Effector memory CD8-positive, alpha-beta T cell (primary cell): Measurements from ENCODE around the gene ARHGAP10.
A peak's percentile ranks its signal among the peaks of the same experiment; 100 is the strongest.
"Not testable (repeated sequence)": the region's sequence is repeated elsewhere in the genome, so short reads cannot be mapped to it uniquely, and the experiment has no call there.

ENCODE experiments used
- ATAC-seq: fragments of 150-1000 bp; cut with Tn5 transposase; replicated peaks from 2 replicates; pipeline ENCODE4 v1.10.0; 2021; ENCODE audit warnings: mild to moderate bottlenecking, moderate library complexity
- DNase-seq, 3 experiments: peaks; one replicate each; pipeline ENCODE4 v3.0.0; 2021
- H3K27ac Mint-ChIP-seq, 2 donors: one replicate each; pipeline ENCODE4 v1.8.0; 2022; ENCODE audit warnings: mild to moderate bottlenecking in 2 of 2, mixed read lengths in 2 of 2, moderate library complexity in 2 of 2
- H3K27me3 Mint-ChIP-seq, 2 donors: one replicate each; pipeline ENCODE4 v1.8.0; 2022; ENCODE audit warnings: mixed read lengths in 2 of 2
- H3K36me3 Mint-ChIP-seq: one replicate; pipeline ENCODE4 v1.8.0; 2022; ENCODE audit warnings: mild to moderate bottlenecking, moderate library complexity, mixed read lengths; ENCODE audit not compliant: insufficient read depth
- H3K4me1 Mint-ChIP-seq, 2 donors: one replicate each; pipeline ENCODE4 v1.8.0; 2022; ENCODE audit warnings: low read depth in 2 of 2, mixed read lengths in 2 of 2
- H3K4me3 Mint-ChIP-seq, 2 donors: one replicate each; pipeline ENCODE4 v1.8.0; 2022; ENCODE audit warnings: mild to moderate bottlenecking in 2 of 2, mixed read lengths in 2 of 2, moderate library complexity in 2 of 2
- H3K9me3 Mint-ChIP-seq, 2 donors: one replicate each; pipeline ENCODE4 v1.8.0; 2022; ENCODE audit warnings: mixed read lengths in 2 of 2

Gene ARHGAP10

DNA sequence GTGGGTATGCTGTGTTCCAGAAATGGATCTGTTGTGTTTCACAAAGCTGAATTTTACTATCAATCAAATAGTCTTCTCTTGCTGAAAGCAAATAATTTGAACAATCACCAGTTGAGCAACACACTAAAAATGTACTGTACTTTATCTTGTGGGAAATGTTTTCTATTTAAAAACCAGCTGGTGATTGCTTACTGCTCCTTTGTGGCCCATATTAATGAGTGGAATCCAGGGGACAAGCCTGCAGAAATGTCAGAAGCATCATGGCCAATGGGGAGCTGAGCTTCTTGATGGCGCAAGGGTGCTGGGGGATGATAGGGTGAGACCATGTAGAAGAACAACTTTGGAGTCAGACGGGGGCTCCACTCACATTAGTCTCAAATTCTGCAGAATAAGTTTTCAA is 346.2 kb downstream of the ARHGAP10 start:
- peak overlapping the region in 1 of 2 donors; percentile 6 for H3K27ac Mint-ChIP-seq
- H3K36me3 Mint-ChIP-seq: peaks cover 18% of the 10 kb centered on the region
- ATAC-seq (no peak), DNase-seq (no peak)
- no peak overlapping the region for H3K4me3 Mint-ChIP-seq
- H3K9me3 Mint-ChIP-seq: peaks cover 8 to 9% of the 10 kb centered on the region in 2 donors
- H3K27me3 Mint-ChIP-seq: no peaks in the 10 kb centered on the region
- H3K4me1 Mint-ChIP-seq: peaks cover 0 to 3% of the 10 kb centered on the region in 2 donors

DNA sequence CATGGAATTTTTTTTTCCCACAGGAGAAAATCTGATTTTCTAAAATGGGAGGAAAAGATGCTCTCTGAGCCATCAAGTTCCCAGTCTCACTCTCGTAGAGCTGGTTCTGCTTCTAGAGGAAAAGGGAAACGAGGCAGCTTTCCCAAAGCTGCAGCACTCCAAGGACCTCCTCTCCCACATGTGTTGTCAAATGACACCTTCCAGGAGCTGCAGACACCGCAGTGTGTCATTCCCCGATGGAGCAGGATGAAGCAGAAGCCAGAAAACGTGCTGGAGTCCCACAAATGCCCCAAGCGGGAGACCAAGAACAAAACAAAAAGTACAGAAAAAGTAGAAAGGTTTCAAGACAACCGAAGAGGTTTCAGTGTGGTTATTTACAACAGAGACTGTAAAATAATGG is 348.1 kb downstream of the ARHGAP10 start:
- Mint-ChIP-seq H3K4me3 (no peak overlapping the region), H3K27me3 (no peaks in the 10 kb centered on the region), H3K36me3 (peaks cover 18% of the 10 kb centered on the region), H3K9me3 (peaks cover 7 to 9% of the 10 kb centered on the region in 2 donors), H3K4me1 (peaks cover 3 to 9% of the 10 kb centered on the region in 2 donors), H3K27ac (no peak overlapping the region)
- no peak for ATAC-seq
- no peak for DNase-seq

DNA sequence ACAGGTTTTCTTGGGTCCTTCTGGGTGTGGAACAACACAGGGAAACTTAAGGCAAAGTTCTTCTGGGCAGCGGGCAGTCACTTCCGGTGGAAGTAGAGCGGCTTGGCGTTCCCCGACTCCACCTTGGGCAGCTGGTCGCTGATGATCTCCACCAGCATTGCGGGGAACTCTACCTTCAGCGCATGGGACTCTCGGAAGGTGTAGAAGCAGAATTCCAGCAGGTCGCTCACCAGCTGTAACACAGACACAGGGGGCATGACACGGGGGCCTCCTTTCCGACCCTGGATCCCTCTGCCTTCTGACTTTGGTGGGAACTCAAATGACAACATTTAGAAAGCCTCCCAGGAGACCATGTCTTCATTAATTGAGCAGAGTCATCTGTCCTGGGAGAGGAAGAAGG is 349.4 kb downstream of the ARHGAP10 start:
- Mint-ChIP-seq H3K4me1 (peaks cover 10 to 17% of the 10 kb centered on the region in 2 donors), H3K27ac (peak overlapping the region in 1 of 2 donors; percentile 77), H3K27me3 (no peaks in the 10 kb centered on the region), H3K36me3 (peaks cover 10% of the 10 kb centered on the region), H3K9me3 (peaks cover 1 to 2% of the 10 kb centered on the region in 2 donors), H3K4me3 (no peak overlapping the region)
- DNase-seq (no peak), ATAC-seq (no peak)

DNA sequence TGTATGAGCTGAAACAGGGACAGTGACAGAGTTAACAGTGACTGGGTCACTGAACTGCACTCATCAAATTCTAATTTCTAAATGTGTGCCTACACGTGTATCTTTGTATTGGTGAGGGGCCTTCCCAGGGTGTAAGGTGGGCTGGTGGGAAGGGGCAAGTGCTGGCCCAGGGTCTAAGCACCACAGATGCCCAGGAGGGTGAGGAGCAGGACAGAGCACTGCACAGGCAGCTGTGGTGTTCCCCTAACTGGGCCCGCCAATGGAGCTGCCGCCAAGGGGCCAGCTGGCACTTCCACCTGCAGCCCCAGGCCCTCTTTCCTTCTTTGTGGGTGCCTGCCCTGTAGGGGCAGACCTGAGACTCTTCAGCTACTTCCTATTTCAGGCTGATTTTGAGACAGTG is 349.9 kb downstream of the ARHGAP10 start:
- H3K27me3 Mint-ChIP-seq: no peaks in the 10 kb centered on the region
- peaks cover 10% of the 10 kb centered on the region for H3K36me3 Mint-ChIP-seq
- ATAC-seq: no peak
- H3K27ac Mint-ChIP-seq: peak overlapping the region in 1 of 2 donors; percentile 77
- DNase-seq: no peak
- no peaks in the 10 kb centered on the region for H3K9me3 Mint-ChIP-seq
- H3K4me1 Mint-ChIP-seq: peaks cover 10 to 19% of the 10 kb centered on the region in 2 donors
- H3K4me3 Mint-ChIP-seq: no peak overlapping the region

DNA sequence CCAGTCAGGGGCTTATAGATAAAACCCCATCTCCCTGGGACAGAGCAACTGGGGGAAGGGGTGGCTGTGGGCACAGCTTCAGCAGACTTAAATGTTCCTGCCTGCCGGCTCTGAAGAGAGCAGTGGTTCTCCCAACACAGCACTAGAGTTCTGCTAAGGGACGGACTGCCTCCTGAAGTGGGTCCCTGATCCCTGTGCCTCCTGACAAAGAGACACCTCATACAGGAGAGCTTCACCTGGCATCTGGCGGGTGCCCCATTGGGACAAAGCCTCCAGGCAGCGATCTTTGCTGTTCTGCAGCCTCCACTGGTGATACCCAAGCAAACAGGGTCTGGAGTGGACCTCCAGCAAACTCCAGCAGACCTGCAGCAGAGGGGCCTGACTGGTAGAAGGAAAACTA is 351.2 kb downstream of the ARHGAP10 start:
- not testable (repeated sequence) for H3K4me3 Mint-ChIP-seq, H3K9me3 Mint-ChIP-seq, H3K36me3 Mint-ChIP-seq, DNase-seq, ATAC-seq, H3K27me3 Mint-ChIP-seq
- Mint-ChIP-seq H3K27ac (peak overlapping the region in 1 of 2 donors; percentile 39), H3K4me1 (peaks cover 12 to 32% of the 10 kb centered on the region in 2 donors)

DNA sequence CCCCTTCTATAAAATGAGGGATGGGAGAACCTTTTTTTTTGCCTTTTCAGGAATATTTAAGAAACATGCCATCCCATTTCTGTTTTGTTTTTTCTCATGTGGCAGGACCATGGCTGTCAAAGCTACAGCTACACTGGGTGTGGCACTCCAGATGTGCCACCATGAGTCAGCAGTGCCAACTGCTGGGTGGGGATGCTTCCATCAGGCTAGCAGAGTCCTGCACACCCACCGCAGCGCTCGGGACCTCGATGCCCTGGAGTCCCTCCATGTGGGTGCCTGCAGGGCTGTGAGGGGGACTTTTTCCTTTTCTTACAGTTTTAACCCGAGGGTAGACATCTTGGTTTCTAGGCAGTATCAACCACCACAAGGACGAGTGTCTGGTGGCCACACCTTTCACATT is 357.7 kb downstream of the ARHGAP10 start:
- DNase-seq: no peak
- H3K27me3 Mint-ChIP-seq: no peaks in the 10 kb centered on the region
- no peak for ATAC-seq
- peaks cover 21 to 36% of the 10 kb centered on the region in 2 donors for H3K4me1 Mint-ChIP-seq
- peaks cover 5% of the 10 kb centered on the region for H3K36me3 Mint-ChIP-seq
- peak overlapping the region; percentile 4 to 62 for H3K27ac Mint-ChIP-seq
- no peak overlapping the region for H3K4me3 Mint-ChIP-seq
- H3K9me3 Mint-ChIP-seq: no peaks in the 10 kb centered on the region

DNA sequence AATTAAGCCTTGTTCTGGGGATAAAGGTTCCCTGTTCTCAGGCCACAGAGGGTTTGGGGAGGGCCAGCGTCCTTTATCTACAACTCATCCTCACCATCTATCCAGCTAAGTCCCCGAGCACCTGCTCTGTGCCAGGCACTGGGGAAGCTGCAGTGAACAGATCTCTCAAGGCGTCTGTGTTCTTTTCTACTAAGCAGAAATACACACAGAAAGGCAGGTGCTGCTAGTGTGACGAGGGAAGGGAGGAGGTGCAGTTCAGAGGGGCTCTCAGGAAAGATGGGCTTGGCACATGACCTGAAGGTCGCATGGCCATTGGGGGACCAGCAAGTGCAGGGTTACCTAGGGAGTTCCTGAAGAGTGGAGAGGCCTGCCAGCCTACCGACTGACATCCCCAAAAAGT is 358.1 kb downstream of the ARHGAP10 start:
- Mint-ChIP-seq H3K4me1 (peaks cover 20 to 33% of the 10 kb centered on the region in 2 donors), H3K9me3 (no peaks in the 10 kb centered on the region), H3K36me3 (peaks cover 5% of the 10 kb centered on the region), H3K4me3 (no peak overlapping the region), H3K27me3 (no peaks in the 10 kb centered on the region), H3K27ac (peak overlapping the region; percentile 4 to 62)
- ATAC-seq (no peak), DNase-seq (no peak)

DNA sequence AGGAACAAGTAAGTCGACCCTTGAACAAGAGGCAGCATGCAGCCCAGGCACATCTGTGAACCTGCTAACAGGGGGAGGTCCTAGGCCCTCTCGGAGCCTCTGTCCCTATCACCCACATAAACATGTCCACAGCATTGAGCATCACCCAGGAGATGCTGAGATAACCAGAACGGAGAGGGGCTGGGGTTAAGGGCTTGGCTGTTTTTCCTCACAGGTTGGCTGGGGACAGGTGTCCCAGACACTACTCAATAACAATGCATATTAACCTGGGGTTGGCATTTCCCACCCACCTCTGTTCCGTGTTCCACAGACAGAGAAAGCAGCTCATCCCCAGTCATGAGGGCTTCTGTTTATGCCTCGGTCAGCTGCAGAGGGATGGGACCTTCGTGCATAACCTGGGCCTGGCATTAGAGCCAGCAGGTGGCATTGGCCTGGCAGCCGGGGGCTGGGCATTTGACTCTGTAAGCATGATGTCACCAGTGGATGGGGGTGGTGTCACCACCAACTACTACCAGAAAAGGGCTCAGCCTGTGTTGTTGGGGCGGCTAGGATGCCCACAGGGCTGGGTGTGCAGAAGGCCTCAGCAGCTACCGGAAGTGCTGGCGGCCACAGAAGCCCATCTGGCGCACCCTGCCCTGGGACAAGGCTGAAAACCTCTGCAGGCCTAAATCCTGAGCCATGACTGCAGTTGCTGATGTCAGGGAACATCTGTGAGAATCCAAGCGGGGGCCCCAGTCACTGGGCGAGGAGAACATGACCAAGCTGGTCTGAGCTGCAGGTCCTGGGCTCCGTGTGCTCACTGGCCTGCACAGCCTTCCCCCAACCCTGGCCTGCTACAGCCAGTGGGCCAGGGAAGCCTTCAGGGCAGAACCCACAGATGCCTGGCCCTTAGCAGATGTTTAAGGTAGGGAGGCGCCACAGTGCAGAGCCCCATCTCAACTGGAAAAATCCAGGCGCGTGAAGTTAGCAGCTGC is 358.9 kb downstream of the ARHGAP10 start:
- Mint-ChIP-seq H3K27me3 (no peaks in the 10 kb centered on the region), H3K4me1 (peaks cover 16 to 26% of the 10 kb centered on the region in 2 donors), H3K9me3 (no peaks in the 10 kb centered on the region), H3K27ac (peak overlapping the region in 1 of 2 donors; percentile 62), H3K36me3 (peaks cover 5% of the 10 kb centered on the region), H3K4me3 (no peak overlapping the region)
- no peak for ATAC-seq
- no peak for DNase-seq

DNA sequence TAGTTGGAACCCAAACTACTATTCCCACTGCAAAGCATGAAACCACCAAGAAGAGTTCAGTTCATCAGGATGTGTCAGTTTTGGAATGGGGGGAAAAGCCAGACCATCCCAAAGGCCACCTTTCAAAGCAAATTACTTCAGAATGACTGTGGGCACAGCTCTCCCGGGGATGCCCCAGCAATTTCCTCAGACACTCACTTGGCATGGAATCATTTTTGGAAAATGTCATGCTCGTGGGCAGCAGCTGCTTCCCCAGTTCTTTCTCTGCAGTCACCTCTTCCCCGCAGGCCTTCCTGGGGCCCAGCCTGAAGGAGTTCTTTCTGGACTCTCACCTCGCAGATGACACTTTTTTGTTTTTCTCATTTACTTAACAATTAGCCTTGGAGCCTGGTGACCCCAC is 360.0 kb downstream of the ARHGAP10 start:
- no peak for ATAC-seq
- H3K36me3 Mint-ChIP-seq: peaks cover 5% of the 10 kb centered on the region
- peak overlapping the region in 1 of 2 donors; percentile 62 for H3K27ac Mint-ChIP-seq
- H3K9me3 Mint-ChIP-seq: no peaks in the 10 kb centered on the region
- H3K27me3 Mint-ChIP-seq: no peaks in the 10 kb centered on the region
- no peak for DNase-seq
- no peak overlapping the region for H3K4me3 Mint-ChIP-seq
- peaks cover 18 to 22% of the 10 kb centered on the region in 2 donors for H3K4me1 Mint-ChIP-seq

DNA sequence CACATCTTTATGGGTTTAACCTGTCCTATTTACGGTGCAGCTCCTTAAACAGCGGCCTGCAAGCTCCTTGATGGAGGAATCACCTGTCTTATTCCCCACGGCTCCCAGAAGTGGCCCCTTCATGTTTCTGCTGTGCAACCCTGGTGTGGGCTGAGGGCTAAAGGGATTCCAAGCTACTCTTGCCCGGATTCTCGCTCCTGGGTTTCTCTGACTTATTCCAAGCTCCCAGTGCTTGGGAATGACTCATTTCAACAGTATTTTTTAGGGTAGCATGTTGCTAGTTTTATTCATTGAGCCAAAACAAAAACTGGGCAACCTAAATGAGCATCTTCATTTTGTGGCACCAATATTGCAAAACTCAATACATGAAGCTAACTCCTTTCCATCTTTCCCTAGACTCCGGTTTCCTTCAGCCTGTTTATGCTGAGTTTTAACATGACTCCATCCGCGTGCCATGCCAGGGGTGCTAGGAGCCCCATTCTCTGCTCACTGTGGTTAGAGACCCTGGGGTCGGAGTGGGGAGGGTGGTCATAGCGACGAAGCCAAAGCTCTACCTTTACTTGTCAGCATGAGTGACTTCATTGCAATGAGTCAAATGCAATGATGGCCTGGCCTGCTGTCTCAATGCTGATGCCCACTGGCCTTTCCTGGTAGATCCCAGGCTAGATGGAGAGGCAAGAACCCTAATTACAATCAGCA is 360.6 kb downstream of the ARHGAP10 start:
- Mint-ChIP-seq H3K27ac (peak overlapping the region in 1 of 2 donors; percentile 62), H3K27me3 (no peaks in the 10 kb centered on the region), H3K36me3 (peaks cover 5% of the 10 kb centered on the region), H3K4me1 (peaks cover 16% of the 10 kb centered on the region in 2 donors), H3K4me3 (no peak overlapping the region), H3K9me3 (no peaks in the 10 kb centered on the region)
- ATAC-seq (no peak), DNase-seq (no peak)

DNA sequence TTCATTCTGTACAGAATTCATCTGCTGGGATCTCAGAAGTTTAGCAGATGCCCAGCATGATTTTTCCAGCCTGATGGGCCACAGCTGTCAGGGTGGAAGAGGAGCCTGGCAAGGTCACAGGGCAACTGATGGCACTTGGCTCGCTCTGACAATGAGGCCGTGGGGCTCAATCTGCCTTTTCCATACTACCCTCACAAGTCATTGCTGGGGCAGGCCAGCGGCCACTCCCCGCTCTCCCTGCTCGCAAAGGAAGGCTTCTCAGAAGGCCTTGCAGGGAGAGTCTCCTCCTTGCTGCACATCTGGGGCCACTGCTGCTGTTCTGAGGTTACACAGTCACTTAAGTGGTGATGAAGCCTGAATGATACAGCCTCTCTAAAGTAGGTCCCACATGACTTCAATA is 361.2 kb downstream of the ARHGAP10 start:
- no peak overlapping the region for H3K27ac Mint-ChIP-seq
- peaks cover 5% of the 10 kb centered on the region for H3K36me3 Mint-ChIP-seq
- no peak overlapping the region for H3K4me3 Mint-ChIP-seq
- no peaks in the 10 kb centered on the region for H3K9me3 Mint-ChIP-seq
- DNase-seq: no peak
- H3K4me1 Mint-ChIP-seq: peaks cover 13 to 16% of the 10 kb centered on the region in 2 donors
- ATAC-seq: no peak
- H3K27me3 Mint-ChIP-seq: no peaks in the 10 kb centered on the region

DNA sequence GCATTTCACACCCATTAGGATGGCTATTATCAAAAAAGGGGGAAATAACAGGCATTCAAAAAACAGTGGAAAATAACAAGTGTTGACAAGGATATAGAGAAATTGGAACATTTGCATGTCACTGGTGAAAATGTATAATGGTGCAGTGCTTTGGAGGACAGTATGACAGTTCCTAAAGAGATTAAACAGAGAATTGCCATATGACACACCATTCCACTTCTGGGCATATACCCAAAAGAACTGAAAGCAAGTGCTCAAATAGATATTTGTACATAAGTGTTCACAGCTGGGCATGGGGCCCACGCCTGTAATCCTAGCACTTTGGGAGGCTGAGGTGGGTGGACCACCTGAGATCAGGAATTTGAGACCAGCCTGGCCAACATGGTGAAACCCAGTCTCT is 362.3 kb downstream of the ARHGAP10 start:
- Mint-ChIP-seq H3K4me3 (no peak overlapping the region), H3K27me3 (no peaks in the 10 kb centered on the region), H3K27ac (no peak overlapping the region), H3K4me1 (peaks cover 13 to 16% of the 10 kb centered on the region in 2 donors), H3K9me3 (no peaks in the 10 kb centered on the region), H3K36me3 (peaks cover 5% of the 10 kb centered on the region)
- ATAC-seq (no peak), DNase-seq (no peak)

DNA sequence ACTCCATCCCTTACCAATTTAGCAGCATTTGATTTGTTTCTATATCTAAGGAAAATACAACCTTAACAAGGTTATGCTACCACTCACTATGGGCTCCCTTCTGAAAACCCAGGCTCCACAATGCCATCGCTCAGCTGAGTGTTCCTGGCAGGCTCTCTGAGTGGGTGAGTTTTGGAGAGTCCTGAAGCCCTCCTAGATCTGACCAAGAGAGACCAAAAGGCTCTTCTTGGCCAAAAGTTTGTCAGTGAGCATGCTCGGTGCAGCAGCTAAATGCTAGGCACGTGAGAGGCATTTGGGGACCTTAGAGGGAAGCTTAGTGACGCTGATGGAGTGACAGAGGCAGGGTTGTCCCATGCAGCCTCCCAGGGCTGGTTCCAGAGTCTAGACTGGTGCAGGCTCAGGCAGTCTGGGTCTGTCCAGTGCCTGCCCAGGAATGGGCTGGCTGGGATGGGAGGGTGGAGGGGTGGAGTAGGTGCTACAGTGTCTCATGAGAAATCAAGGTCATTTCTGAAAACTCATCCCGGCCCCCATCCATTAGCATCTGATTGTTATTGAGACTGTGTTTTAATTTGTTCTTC is 363.5 kb downstream of the ARHGAP10 start:
- Mint-ChIP-seq H3K36me3 (no peaks in the 10 kb centered on the region), H3K4me1 (peaks cover 6 to 10% of the 10 kb centered on the region in 2 donors), H3K9me3 (no peaks in the 10 kb centered on the region), H3K27ac (peak overlapping the region in 1 of 2 donors; percentile 1), H3K4me3 (no peak overlapping the region), H3K27me3 (no peaks in the 10 kb centered on the region)
- no peak for ATAC-seq
- DNase-seq: no peak
